ENCODE results near the gene SCP2D1. TPM values are rescaled to one million over a fixed set of nuclear protein-coding genes. Genes with fewer than 3 reads are reported as not detected.

The SCP2D1 gene
- total and polyA plus RNA-seq, 2 experiments from 2014 or later, result not detected

- Histone ChIP-seq H2AFZ (no peak overlapping the region), H3K27ac (no peak overlapping the region), H3K9ac (no peak overlapping the region), H4K20me1 (ENCODE audit: insufficient read depth) (no peaks in the 10 kb centered on the region), H3K4me2 (ENCODE audit: unreplicated experiment) (no peak overlapping the region), H3K9me2 (ENCODE audit: insufficient read depth) (no peaks in the 10 kb centered on the region), H3K4me1 (ENCODE audit: insufficient read depth) (no peaks in the 10 kb centered on the region), H3K79me2 (ENCODE audit: insufficient read depth) (no peaks in the 10 kb centered on the region), H3F3A (ENCODE audit: insufficient read depth) (no peaks in the 10 kb centered on the region), H3K4me3 (no peak overlapping the region), H3K36me3 (ENCODE audit: low read depth) (no peaks in the 10 kb centered on the region), H3K27me3 (replicated peaks; ENCODE audit: insufficient read depth) (no peaks in the 10 kb centered on the region), H3K9me3 (ENCODE audit: low read depth) (no peaks in the 10 kb centered on the region)
- 38 to 47% methylated on average over 3 of the region's 3 CpGs for WGBS, 2 experiments (ENCODE audit: low coverage in 1 of 2, low lambda C conversion rate in 2 of 2, missing lambda C conversion rate in 2 of 2)
- TF ChIP-seq EZH2phosphoT487 (IDR thresholded peaks at IDR 0.05; ENCODE audit: insufficient read depth, low read depth) (no peak), EZH2 (IDR thresholded peaks at IDR 0.05; ENCODE audit: insufficient read depth, poor library complexity, severe bottlenecking) (no peak)
- DNase-seq, result no peak
- in situ Hi-C loops (cut with MboI), result no loop called here
These were observed 22.1 kb downstream of the SCP2D1 start for GRCh38 chr20:18835466-18836256.

- no peak for DNase-seq
- Histone ChIP-seq H3K27ac (no peak overlapping the region), H3K9ac (no peak overlapping the region), H3F3A (ENCODE audit: insufficient read depth) (no peaks in the 10 kb centered on the region), H3K9me2 (ENCODE audit: insufficient read depth) (no peaks in the 10 kb centered on the region), H3K4me3 (no peak overlapping the region), H3K4me2 (ENCODE audit: unreplicated experiment) (no peak overlapping the region), H3K4me1 (ENCODE audit: insufficient read depth) (no peaks in the 10 kb centered on the region), H3K36me3 (ENCODE audit: low read depth) (no peaks in the 10 kb centered on the region), H3K79me2 (ENCODE audit: insufficient read depth) (no peaks in the 10 kb centered on the region), H4K20me1 (ENCODE audit: insufficient read depth) (no peaks in the 10 kb centered on the region), H3K9me3 (ENCODE audit: low read depth) (no peaks in the 10 kb centered on the region), H3K27me3 (replicated peaks; ENCODE audit: insufficient read depth) (no peaks in the 10 kb centered on the region), H2AFZ (no peak overlapping the region)
- in situ Hi-C loops (cut with MboI), result no loop called here
- TF ChIP-seq EZH2 (IDR thresholded peaks at IDR 0.05; ENCODE audit: insufficient read depth, poor library complexity, severe bottlenecking), result no peak
- no peak for TF ChIP-seq EZH2phosphoT487 (IDR thresholded peaks at IDR 0.05; ENCODE audit: insufficient read depth, low read depth)
- 55 to 58% methylated on average over 3 of the region's 3 CpGs for WGBS, 2 experiments (ENCODE audit: low coverage in 1 of 2, low lambda C conversion rate in 2 of 2, missing lambda C conversion rate in 2 of 2)
These were observed 24.1 kb downstream of the SCP2D1 start for GRCh38 chr20:18837718-18838117.

DNA sequence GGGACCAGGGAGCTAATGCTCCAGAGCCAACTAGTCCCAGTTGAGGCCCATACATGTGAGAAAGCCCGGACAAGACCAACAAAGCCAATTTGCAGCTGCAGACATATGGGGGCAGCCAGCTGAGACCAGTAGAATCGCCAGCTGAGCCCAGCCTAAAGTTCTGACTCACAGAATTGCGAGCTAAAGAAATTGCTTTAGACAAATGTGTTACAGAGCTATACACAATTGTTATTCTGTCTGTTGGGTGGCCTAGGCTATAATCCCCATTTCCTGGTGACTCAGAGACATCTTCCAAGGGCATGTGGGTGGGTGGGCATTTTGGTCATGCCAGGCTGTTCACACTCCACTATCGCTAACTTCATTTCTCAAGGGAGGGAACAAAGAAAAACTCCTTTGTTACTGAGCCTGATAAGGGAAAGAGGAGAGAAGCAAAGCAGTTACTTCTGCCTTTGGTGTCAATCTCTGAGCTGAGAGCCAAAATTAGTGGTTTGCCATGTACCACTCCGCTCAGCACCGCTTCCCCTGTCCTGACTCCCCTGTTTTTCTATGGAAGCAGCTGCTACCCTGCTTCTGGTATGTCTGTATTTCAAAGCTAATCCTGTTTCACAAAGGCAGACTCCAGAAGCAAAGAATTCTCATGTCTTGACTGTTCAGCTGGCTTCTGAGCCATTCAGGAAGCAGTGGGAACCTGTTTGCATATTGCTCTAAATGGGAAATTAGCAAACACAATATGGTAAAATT is 26.1 kb downstream of the SCP2D1 start:
- no peak overlapping the region for H3K9ac ChIP-seq
- no peaks in the 10 kb centered on the region for H3K9me3 ChIP-seq (ENCODE audit: low read depth)
- H3K36me3 ChIP-seq (ENCODE audit: low read depth), result no peaks in the 10 kb centered on the region
- H2AFZ ChIP-seq, result no peak overlapping the region
- H3K4me1 ChIP-seq (ENCODE audit: insufficient read depth), result no peaks in the 10 kb centered on the region
- H3K4me2 ChIP-seq (ENCODE audit: unreplicated experiment), result no peak overlapping the region
- no peak overlapping the region for H3K27ac ChIP-seq
- H3K9me2 ChIP-seq (ENCODE audit: insufficient read depth), result no peaks in the 10 kb centered on the region
- no peaks in the 10 kb centered on the region for H3K79me2 ChIP-seq (ENCODE audit: insufficient read depth)
- 33 to 42% methylated on average over 6 of the region's 6 CpGs for WGBS, 2 experiments (ENCODE audit: low coverage in 1 of 2, low lambda C conversion rate in 2 of 2, missing lambda C conversion rate in 2 of 2)
- H3K4me3 ChIP-seq, result no peak overlapping the region
- in situ Hi-C loops (cut with MboI), result no loop called here
- H4K20me1 ChIP-seq (ENCODE audit: insufficient read depth), result no peaks in the 10 kb centered on the region
- no peak for DNase-seq
- TF ChIP-seq EZH2phosphoT487 (IDR thresholded peaks at IDR 0.05; ENCODE audit: insufficient read depth, low read depth) (no peak), EZH2 (IDR thresholded peaks at IDR 0.05; ENCODE audit: insufficient read depth, poor library complexity, severe bottlenecking) (no peak)
- no peaks in the 10 kb centered on the region for H3F3A ChIP-seq (ENCODE audit: insufficient read depth)
- no peaks in the 10 kb centered on the region for H3K27me3 ChIP-seq (replicated peaks; ENCODE audit: insufficient read depth)

GRCh38 chr20:18840248-18840645 is 26.7 kb downstream of the SCP2D1 start:
- Histone ChIP-seq H3K27ac (no peak overlapping the region), H3K9ac (no peak overlapping the region), H2AFZ (no peak overlapping the region), H3K79me2 (ENCODE audit: insufficient read depth) (no peaks in the 10 kb centered on the region), H3K4me1 (ENCODE audit: insufficient read depth) (no peaks in the 10 kb centered on the region), H3K9me3 (ENCODE audit: low read depth) (no peaks in the 10 kb centered on the region), H3K36me3 (ENCODE audit: low read depth) (no peaks in the 10 kb centered on the region), H3K4me3 (no peak overlapping the region), H3K4me2 (ENCODE audit: unreplicated experiment) (no peak overlapping the region), H4K20me1 (ENCODE audit: insufficient read depth) (no peaks in the 10 kb centered on the region), H3K27me3 (replicated peaks; ENCODE audit: insufficient read depth) (no peaks in the 10 kb centered on the region), H3F3A (ENCODE audit: insufficient read depth) (no peaks in the 10 kb centered on the region), H3K9me2 (ENCODE audit: insufficient read depth) (no peaks in the 10 kb centered on the region)
- no peak for DNase-seq
- WGBS, 2 experiments (ENCODE audit: low coverage in 1 of 2, low lambda C conversion rate in 2 of 2, missing lambda C conversion rate in 2 of 2), result 50 to 54% methylated on average over 8 of the region's 8 CpGs
- in situ Hi-C loops (cut with MboI), result no loop called here
- TF ChIP-seq EZH2 (IDR thresholded peaks at IDR 0.05; ENCODE audit: insufficient read depth, poor library complexity, severe bottlenecking) (no peak), EZH2phosphoT487 (IDR thresholded peaks at IDR 0.05; ENCODE audit: insufficient read depth, low read depth) (no peak)

All from GM23248 (cell line).